Endothelial cell of umbilical vein (primary cell): Measurements from ENCODE around the gene CLEC18A. TPM values are rescaled to one million over a fixed set of nuclear protein-coding genes. Genes with fewer than 3 reads are reported as not detected.

Source experiments
- BruUV-seq: library from RNA; stranded (reverse); fragments of 400-500 nt; replicated peaks from 2 replicates; lab custom pipeline; 2021; lab: Mats Ljungman, UMichigan
- CTCF ChIA-PET: fragments of 300-600, 350-600 bp; sonication (Branson Sonifier 250); formaldehyde crosslinking; loops from one replicate; lab custom pipeline; 2021; ENCODE audit warnings: antibody characterized with exemption, inconsistent platforms; lab: Charles Lee
- POLR2A ChIA-PET: fragments of 300-600, 350-600 bp; sonication (Branson Sonifier 250); formaldehyde crosslinking; loops from one replicate; lab custom pipeline; 2021; ENCODE audit warnings: antibody characterized with exemption, inconsistent platforms; lab: Charles Lee
- DNase-seq: peaks from one replicate; pipeline ENCODE4 v3.0.0-alpha.2; 2011; ENCODE audit warnings: low read depth, low spot score
- FAIRE-seq: peaks from 2 replicates; lab custom pipeline; 2011; peaks lifted over from hg19 to GRCh38; lab: Jason Lieb, UNC
- H2AFZ ChIP-seq: 2 replicates; pipeline ENCODE4 v1.6.0; 2012; ENCODE audit warnings: low read depth, low read length, control low read depth, inconsistent platforms
- H3K27ac ChIP-seq: 2 replicates; pipeline ENCODE4 v1.5.1; 2011; ENCODE audit warnings: low read depth, mild to moderate bottlenecking, control low read depth, low read length, moderate library complexity; ENCODE audit not compliant: insufficient read depth
- H3K27me3 ChIP-seq, 2 experiments: 2 replicates each; pipeline versions ENCODE4 v1.6.0 to v1.6.1; 2011; ENCODE audit warnings: low read length in 2 of 2, mixed read lengths in 1 of 2; ENCODE audit not compliant: control insufficient read depth in 2 of 2, insufficient read depth in 2 of 2
- H3K36me3 ChIP-seq, 2 experiments: 2 replicates in 1 of 2; 3 replicates in 1 of 2; pipeline ENCODE4 v1.5.1; 2011; ENCODE audit warnings: low read length in 2 of 2, mild to moderate bottlenecking in 1 of 2, moderate library complexity in 1 of 2; ENCODE audit not compliant: control insufficient read depth in 2 of 2, insufficient read depth in 2 of 2; ENCODE audit errors: extremely low read depth in 1 of 2
- H3K4me1 ChIP-seq: 3 replicates; pipeline ENCODE4 v1.5.1; 2011; ENCODE audit warnings: mild to moderate bottlenecking, low read length; ENCODE audit not compliant: control insufficient read depth, insufficient read depth; ENCODE audit errors: extremely low read depth
- H3K4me2 ChIP-seq: 2 replicates; pipeline ENCODE4 v1.6.1; 2011; ENCODE audit warnings: low read length, control low read depth, mixed read lengths; ENCODE audit not compliant: insufficient read depth
- H3K4me3 ChIP-seq, 3 experiments: fragments of 200-600 bp in 1 of 3; sonication (generic), shearing (Covaris generic) in 1 of 3; replicated peaks in 1 of 3; 2 replicates each; pipeline ENCODE4 v1.5.1; 2011 to 2016; ENCODE audit warnings: control low read depth in 3 of 3, low read length in 3 of 3, mild to moderate bottlenecking in 2 of 3, inconsistent platforms in 1 of 3, low read depth in 1 of 3, moderate library complexity in 1 of 3; ENCODE audit not compliant: insufficient read depth in 1 of 3
- H3K79me2 ChIP-seq: 2 replicates; pipeline ENCODE4 v1.6.0; 2012; ENCODE audit warnings: low read length, inconsistent platforms; ENCODE audit not compliant: control insufficient read depth, insufficient read depth
- H3K9ac ChIP-seq: replicated peaks from 2 replicates; pipeline ENCODE3; 2011; ENCODE audit warnings: low read length, control low read depth; ENCODE audit not compliant: insufficient read depth; ENCODE audit errors: extremely low read depth
- H3K9me1 ChIP-seq: replicated peaks from 3 replicates; pipeline ENCODE4 v1.6.0; 2011; ENCODE audit warnings: mild to moderate bottlenecking, low read length; ENCODE audit not compliant: control insufficient read depth, insufficient read depth; ENCODE audit errors: extremely low read depth
- H3K9me3 ChIP-seq: replicated peaks from 2 replicates; pipeline ENCODE4 v1.5.1; 2012; ENCODE audit warnings: low read length, inconsistent platforms; ENCODE audit not compliant: control insufficient read depth, insufficient read depth
- H4K20me1 ChIP-seq: replicated peaks from 2 replicates; pipeline ENCODE3; 2011; ENCODE audit warnings: mild to moderate bottlenecking, low read length; ENCODE audit not compliant: control insufficient read depth, insufficient read depth; ENCODE audit errors: extremely low read depth
- CTCF ChIP-seq, 2 donors: IDR thresholded peaks; 1 replicate in 1 of 2; 2 replicates in 1 of 2; pipeline ENCODE4 v1.5.1; 2011; ENCODE audit warnings: low read length in 2 of 2, mild to moderate bottlenecking in 2 of 2, moderate library complexity in 2 of 2, control low read depth in 1 of 2, inconsistent platforms in 1 of 2, low read depth in 1 of 2; ENCODE audit not compliant: insufficient read depth in 1 of 2; ENCODE audit errors: extremely low read depth in 1 of 2
- FOS ChIP-seq: IDR thresholded peaks from 2 replicates; pipeline ENCODE4 v1.6.1; 2011; ENCODE audit warnings: mild to moderate bottlenecking, low read length, moderate library complexity, borderline replicate concordance; ENCODE audit not compliant: insufficient read depth
- GATA2 ChIP-seq: IDR thresholded peaks from 2 replicates; pipeline ENCODE4 v1.7.0; 2011; ENCODE audit warnings: low read depth, mild to moderate bottlenecking, moderate library complexity, mixed read lengths, low read length; ENCODE audit not compliant: insufficient read length, insufficient read depth
- JUN ChIP-seq: IDR thresholded peaks from 2 replicates; pipeline ENCODE4 v1.6.1; 2011; ENCODE audit warnings: borderline replicate concordance, low read depth; ENCODE audit not compliant: insufficient read length, insufficient read depth
- MAX ChIP-seq: IDR thresholded peaks from 2 replicates; pipeline ENCODE4 v1.6.1; 2011; ENCODE audit not compliant: insufficient read depth, insufficient read length
- MYC ChIP-seq: IDR thresholded peaks from one replicate; pipeline ENCODE4 v1.6.1; 2011; ENCODE audit warnings: mild to moderate bottlenecking, low read depth, low read length
- POLR2A ChIP-seq: IDR thresholded peaks from 2 replicates; pipeline ENCODE4 v1.6.1; 2012; ENCODE audit warnings: low read depth, mild to moderate bottlenecking, control low read depth, low read length
- POLR2AphosphoS5 ChIP-seq: IDR thresholded peaks from 2 replicates; pipeline ENCODE4 v1.6.1; 2012; ENCODE audit warnings: low read depth, mild to moderate bottlenecking, control low read depth, low read length, moderate library complexity; ENCODE audit not compliant: insufficient read depth
- dilution Hi-C: fragments of 300-500 bp; cut with MboI; formaldehyde crosslinking; loops from one replicate; pipeline ENCODE4 v1.15.0; 2019; ENCODE audit warnings: low sequenced_read_pairs; ENCODE audit not compliant: extremely low pct_ligation_motif_present
- intact Hi-C: fragments of 100-400 bp; cut with micrococcal nuclease; formaldehyde crosslinking; loops from one replicate; pipeline ENCODE4 v1.10.0; 2022
- polyA plus RNA-seq, 4 experiments: library from polyadenylated mRNA; depleted of rRNA in 3 of 4; stranded (reverse) in 3 of 4; unstranded in 1 of 4; fragments of >200 nt; gene quantifications; 2 replicates each; pipeline versions ENCODE4 v1.2.1 to v1.2.3, GENCODE V29; 2011 to 2012; ENCODE audit warnings: missing spikeins in 1 of 4
- total RNA-seq: library from RNA; stranded (reverse); gene quantifications from 2 replicates; pipeline ENCODE4 v1.2.3, GENCODE V29; 2021

Gene CLEC18A
- total and polyA plus RNA-seq, 2 donors (not counting 3 experiments of a cell fraction or from before 2014, with no cell fraction given): 0.35 to 0.51 TPM

GRCh38 chr16:69932691-69933392 is 18.3 kb upstream of the CLEC18A start:
- H3K4me1 ChIP-seq: no peaks in the 10 kb centered on the region
- DNase-seq (no peak), FAIRE-seq (no peak)
- ChIA-PET POLR2A (no interaction called here), CTCF (interaction anchor here (12.4 kb wide), 1 partner anchor 137 kb away, joined by 320 read pairs; no protein-coding TSS in a partner anchor)
- H3K9me3 ChIP-seq: no peaks in the 10 kb centered on the region
- intact Hi-C loops (no loop called here), dilution Hi-C loops (no loop called here)
- TF ChIP-seq FOS: no peak
- TF ChIP-seq CTCF (IDR thresholded peaks at IDR 0.05; ENCODE audit: extremely low read depth in 1 of 2, insufficient read depth in 1 of 2, low read depth in 1 of 2, low read length in 2 of 2): no peak
- no peak for TF ChIP-seq JUN
- no peak for TF ChIP-seq MYC
- TF ChIP-seq POLR2AphosphoS5: no peak
- no peak for TF ChIP-seq POLR2A
- no peak for TF ChIP-seq MAX
- no peak for TF ChIP-seq GATA2
- H3K79me2 ChIP-seq: no peaks in the 10 kb centered on the region
- H3K27ac ChIP-seq: no peak overlapping the region
- peaks cover 0 to 30% of the 10 kb centered on the region in 2 experiments for H3K36me3 ChIP-seq
- H3K27me3 ChIP-seq: no peaks in the 10 kb centered on the region
- no peak overlapping the region for H3K4me3 ChIP-seq
- H3K4me2 ChIP-seq: no peak overlapping the region
- H3K9me1 ChIP-seq: no peaks in the 10 kb centered on the region
- BruUV-seq: no TSS peak
- H2AFZ ChIP-seq: no peak overlapping the region
- H3K9ac ChIP-seq: no peak overlapping the region
- no peaks in the 10 kb centered on the region for H4K20me1 ChIP-seq
